Tongue (tissue), 2 donors: ENCODE data around the gene ALS2. TPM values are rescaled to one million over a fixed set of nuclear protein-coding genes. Genes with fewer than 3 reads are reported as not detected.
"Not testable (repeated sequence)": the region's sequence is repeated elsewhere in the genome, so short reads cannot be mapped to it uniquely, and the experiment has no call there.

Source experiments
- DNase-seq: peaks from one replicate; pipeline ENCODE4 v3.0.0-alpha.2; 2015
- total RNA-seq: library from RNA; depleted of rRNA; stranded (reverse); fragments of >200 nt; gene quantifications from one replicate; pipeline ENCODE4 v1.2.3, GENCODE V29; 2014

The ALS2 gene
- 27.3 TPM for total RNA-seq

GRCh38 chr2:201780674-201781493 is at the start of gene ALS2:
TSS of gene ALS2 (minus strand) at chr2:201780933. CDS start at chr2:201768885, 12,048 bp downstream.
- peak; percentile 98 for DNase-seq

DNA sequence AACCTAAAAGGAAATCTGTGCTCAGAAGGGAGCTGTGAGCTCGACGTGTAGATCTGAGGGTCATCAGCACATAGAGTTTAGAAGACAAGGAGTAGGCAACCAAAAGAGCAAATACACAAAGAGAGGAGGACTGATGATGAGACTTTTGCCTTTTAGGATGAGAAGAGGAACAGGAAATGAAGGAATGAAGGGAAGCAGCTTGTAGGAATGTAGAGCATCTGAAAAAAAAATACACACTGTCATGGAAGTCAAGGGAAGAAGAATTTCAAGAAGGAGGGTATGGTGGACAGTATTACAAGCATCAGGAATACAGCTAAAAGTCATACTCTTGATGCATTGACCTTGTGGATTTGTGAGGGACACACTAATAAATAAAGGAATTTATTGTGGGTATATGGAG is 47.5 kb upstream of the ALS2 start:
- no peak for DNase-seq

- no peak for DNase-seq
Measured at GRCh38 chr2:201827621-201828020, 46.9 kb upstream of the ALS2 start.

GRCh38 chr2:201824212-201824611 is 43.5 kb upstream of the ALS2 start:
- DNase-seq, result no peak

GRCh38 chr2:201821080-201821479 is 40.3 kb upstream of the ALS2 start:
- DNase-seq, result no peak

GRCh38 chr2:201820383-201821007 is 39.8 kb upstream of the ALS2 start:
- no peak for DNase-seq

DNA sequence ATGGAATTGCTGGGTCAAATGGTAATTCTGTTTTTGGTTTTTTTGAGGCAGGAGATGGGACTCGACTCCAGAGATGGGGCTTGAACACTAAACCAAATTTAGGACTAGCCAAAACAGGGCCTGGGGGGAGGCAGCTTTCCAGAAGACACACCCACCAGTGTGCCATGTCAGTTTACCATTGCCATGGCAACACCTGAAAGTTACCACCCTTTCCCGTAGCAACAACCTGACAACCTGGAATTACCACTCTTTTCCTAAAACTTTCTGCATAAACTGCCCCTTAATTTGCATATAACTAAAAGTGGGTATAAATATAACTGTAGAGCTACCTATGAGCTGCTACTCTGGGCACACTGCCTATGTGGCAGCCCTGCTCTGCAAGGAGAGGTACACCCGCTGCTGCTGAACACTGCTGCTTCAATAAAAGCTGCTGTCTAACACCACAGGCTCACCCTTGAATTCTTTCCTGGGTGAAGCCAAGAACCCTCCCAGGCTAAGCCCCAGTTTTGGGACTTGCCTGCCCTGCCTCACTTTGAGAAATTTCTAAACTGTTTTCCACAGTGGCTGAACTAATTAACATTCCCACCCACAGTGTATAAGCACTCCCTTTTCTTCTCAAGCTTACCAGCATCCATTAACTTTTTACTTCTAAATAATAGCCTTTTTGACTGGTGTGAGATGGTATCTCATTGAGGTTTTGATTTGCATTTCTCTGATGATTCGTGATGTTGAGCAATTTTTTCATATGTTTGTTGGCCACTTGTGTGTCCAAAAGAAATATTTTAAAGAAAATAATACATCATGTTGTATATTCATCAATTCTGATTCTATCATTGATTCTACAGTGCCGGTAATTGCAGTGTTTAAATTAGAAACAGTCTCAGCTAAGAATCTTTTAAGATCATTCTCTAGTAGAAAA is 36.2 kb upstream of the ALS2 start:
- DNase-seq, result no peak

DNA sequence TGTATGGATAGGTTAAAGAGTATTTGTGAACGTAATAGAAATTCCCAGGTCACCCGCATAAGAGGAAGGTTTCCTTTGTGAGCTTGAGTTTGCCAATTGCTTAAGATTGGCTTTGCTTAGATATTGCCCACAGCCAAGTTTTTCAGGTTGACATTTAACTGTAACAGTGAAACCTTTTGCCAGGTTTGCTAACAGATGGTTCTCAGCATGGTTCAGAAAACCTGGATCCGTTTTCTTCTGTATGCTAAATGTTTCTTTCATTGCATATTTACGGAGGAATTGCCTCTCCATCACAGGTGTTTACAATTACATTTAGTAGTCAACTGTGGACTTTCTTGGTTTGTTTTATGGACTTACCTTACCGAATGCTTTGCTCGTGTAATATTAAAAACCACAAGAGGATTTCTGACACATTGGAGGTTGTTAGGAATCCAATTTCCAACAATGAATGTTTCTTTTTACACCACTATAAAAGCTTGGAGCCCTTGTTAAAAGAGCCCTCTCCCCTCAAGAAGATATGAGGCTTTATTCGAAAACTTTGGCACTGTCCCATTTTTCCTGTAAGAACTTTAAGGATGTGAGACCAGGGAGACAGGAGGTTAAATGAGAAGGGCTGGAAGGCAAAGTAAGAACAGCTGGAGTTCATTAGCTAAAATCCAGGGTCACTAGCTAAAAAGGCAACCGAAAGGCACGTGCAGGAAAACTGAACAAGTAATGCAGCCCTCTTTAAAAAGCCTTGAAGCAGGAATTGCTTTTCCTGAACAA is 33.4 kb upstream of the ALS2 start:
- peak; percentile 66 for DNase-seq

DNA sequence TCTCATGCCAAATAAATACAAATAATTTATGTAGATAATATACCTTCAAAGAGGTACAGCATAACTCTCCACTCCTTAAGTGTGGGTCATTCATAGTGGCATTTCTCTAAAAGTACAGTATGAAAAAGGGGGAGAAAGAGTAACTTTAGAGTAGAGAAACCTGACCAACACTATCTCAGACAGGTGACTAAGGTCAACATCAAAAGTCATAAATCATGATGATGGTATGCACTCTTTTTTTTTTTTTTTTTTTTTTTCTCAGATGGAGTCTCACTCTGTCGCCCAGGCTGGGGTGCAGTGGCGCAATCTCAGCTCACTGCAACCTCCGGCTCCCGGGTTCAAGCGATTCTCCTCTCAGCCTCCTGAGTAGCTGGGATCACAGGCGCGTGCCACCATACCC is 29.9 kb upstream of the ALS2 start:
- DNase-seq, result not testable (repeated sequence)

DNA sequence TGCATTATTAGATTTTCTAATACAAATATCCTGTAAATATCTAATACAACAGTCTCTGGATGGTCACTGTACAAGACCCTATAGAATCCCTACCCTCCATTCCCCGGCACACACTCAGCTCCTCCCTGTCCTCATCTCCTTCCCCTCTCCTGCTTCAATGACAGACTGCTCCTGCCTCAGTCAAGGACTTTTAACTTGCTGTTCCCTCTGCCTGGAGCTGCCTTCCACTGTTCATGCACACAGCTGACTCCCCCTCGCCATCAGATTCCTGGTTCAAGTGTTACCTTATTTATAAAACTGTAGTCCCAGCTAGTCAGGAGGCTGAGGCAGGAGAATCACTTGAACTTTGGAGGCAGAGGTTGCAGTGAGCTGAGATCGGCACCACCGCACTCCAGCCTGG is 28.9 kb upstream of the ALS2 start:
- no peak for DNase-seq

- DNase-seq, result no peak
Measured at GRCh38 chr2:201808027-201808426, 27.3 kb upstream of the ALS2 start.

DNA sequence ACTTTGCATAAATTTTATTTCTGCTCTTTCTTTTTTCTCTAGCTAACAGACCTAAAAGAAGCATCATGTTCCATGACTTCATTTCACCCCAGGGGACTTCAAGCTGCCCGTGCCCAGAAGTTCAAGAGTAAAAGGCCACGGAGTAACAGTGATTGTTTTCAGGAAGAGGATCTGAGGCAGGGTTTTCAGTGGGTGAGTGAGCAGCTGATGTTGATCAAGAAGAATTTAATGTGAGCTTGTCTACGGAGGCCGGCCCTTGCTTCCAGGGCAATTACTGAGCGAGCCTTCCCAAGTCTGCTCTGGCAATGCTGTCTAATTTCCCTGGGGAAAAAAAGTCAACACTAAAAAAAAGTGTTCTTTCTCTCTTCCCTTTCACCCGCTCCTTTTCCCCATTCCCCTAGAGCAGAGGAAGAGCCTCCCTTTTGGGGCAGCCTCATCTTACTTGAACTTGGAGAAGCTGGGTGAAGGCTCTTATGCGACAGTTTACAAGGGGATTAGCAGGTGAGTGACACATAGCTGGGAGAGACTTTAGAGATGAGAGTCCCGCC is 26.8 kb upstream of the ALS2 start:
- DNase-seq, result peak; percentile 74

GRCh38 chr2:201806442-201807170 is 25.9 kb upstream of the ALS2 start, which contains the start of gene CDK15:
TSS of gene CDK15 (plus strand) at chr2:201806537. CDS start at chr2:201806665, 128 bp downstream.
- DNase-seq, result peak; percentile 61

DNA sequence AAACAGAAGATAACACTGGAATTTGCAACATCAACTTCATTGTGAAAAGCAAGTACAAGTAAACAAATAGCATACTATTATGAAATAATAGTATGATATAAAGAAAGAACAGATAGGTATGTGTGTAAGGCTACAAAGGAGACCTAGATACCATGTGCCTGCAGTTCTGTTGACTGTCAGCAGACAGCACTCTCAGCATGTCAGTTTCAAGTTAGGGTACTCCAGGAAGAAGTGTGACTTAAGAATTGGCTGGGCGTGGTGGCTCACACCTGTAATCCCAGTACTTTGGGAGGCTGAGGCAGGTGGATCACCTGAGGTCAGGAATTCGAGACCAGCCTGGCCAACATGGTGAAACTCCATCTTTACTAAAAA is 18.2 kb upstream of the ALS2 start:
- DNase-seq, result not testable (repeated sequence)

DNA sequence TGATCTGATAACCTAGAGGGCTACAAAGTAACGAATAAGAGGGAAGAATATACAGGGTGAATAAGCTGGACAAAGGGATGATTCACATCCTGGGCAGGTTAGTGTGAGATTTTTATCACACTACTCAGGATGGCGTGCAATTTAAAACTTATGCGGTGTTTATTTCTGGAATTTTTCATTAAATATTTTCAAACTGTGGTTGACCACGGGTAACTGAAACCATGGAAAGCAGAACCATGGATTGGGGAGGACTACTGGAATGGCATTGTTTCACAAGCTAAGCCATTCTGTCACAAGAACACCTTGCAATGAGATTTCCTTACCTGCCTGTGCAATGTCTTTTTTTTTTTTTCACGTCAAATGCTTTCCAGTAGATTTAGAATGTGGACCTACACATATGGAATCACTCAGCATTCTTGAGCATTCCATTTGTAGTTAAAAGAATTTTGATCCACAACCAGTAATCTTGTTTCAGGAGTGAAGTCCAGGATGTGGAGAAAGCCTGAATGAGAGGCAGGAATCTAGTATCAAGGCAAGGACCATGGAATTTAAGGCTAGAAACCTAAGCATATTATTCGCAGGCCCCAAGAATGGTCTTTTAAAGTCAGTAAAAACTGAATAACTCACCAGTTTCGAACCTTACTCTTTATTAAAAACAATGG is 17.6 kb upstream of the ALS2 start:
- DNase-seq, result no peak

GRCh38 chr2:201797175-201797840 is 16.6 kb upstream of the ALS2 start:
- DNase-seq, result no peak

GRCh38 chr2:201796478-201796865 is 15.7 kb upstream of the ALS2 start:
- DNase-seq, result no peak

DNA sequence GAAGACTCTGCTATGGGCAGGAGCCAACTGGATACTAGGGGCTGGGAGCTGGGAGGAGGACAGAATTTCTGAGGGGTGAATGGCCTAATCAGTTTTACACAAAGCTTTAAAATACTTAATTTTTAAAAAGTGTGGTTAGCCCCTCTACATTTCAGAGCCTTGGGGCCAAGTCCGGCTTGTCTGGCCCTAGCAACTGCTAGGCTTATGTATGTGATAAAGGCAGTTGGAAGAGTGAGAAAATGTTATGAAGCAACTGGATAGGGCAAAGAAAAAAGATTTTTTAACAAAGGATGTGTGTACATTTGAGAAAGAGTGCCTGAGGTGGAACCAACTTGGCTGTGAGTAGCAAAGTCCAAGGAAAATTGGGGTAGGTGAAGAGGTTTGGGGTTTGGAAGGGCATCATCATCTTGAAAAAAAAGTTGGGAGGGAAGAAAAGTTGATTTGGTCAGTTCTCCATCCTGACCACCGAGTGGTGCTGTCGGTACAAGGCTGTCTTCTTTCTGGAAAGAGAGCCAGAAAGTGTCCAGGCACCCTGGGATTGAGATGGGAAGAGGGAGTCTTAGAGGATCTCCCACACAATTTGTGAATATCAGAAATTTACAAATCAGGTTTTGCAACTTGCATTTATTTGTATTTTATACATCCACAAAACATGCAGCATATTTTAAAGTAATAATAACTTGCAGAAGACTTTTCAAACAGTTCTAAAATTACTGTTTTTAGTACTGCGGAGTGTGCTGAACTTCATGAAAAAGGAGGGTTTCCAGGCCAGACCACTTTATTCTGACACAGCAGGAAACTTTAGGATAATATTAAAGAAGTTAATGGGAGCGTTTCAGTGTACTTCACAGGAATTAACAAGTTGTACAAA is 15.1 kb upstream of the ALS2 start:
- DNase-seq, result peak; percentile 57

- DNase-seq, result no peak
Measured at GRCh38 chr2:201794294-201794693, 13.6 kb upstream of the ALS2 start.
